Cardiac atrium fibroblast (primary cell): Measurements from ENCODE around the gene EMX1. TPM values are rescaled to one million over a fixed set of nuclear protein-coding genes. Genes with fewer than 3 reads are reported as not detected.

Source experiments
- total RNA-seq: library from RNA; depleted of rRNA; stranded (reverse); fragments of >200 nt; gene quantifications from 2 replicates; pipeline ENCODE4 v1.2.3, GENCODE V29; 2015

The EMX1 gene
- total RNA-seq = not detected in 2 replicates

DNA sequence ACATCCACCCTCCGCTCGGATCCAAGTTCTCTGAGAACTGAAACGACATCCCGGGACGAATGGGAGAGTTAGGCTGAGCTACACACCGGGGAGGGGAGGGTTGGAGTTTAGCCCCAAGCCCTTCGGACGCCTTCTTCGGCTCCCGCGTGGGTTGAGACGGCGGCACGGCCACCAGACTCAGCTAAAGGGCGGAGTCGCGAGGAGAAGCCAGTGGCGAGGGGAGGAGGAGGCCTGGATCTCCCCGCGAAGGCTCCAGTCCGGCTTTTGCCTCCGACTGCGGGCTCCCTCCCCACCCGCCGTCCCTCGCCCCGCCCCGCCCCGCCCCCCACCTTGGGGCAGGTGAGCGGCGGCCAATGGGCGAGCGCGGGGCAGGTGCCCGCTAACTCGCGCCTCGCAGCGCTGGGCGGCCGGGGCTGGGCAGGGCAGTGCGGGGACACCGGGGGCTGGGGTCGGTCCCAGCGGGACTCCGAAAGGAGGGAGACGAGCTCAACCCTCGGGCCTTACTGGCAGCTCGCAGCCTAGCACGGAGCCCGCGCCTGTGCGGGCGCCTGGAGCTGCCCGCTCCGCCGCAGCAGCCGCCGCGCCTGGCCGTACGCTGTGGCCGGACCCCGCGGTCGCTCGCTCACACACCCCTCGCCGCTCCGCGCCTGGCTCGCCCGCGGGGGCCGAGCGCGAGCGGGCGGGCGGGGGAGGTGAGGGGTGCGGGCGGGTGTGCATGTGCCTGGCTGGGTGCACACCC, at the start of gene EMX1:
TSS of gene EMX1 (plus strand) at position 382 of the 739 bp plus-strand sequence. CDS start at position 716, 334 bp downstream.

GRCh38 chr2:72887032-72887739, 30.1 kb upstream of the EMX1 start, which contains the start of gene SPR:
Gene SPR, plus strand, starts transcription at chr2:72887408. Its CDS starts 25 bp downstream, at chr2:72887433.

Other genes with a start within 250 kb of the EMX1 start
- 21.8 and 26.4 TPM in 2 replicates for gene EXOC6B, start 91.5 kb upstream of the EMX1 start, total RNA-seq
- 18.5 and 22.7 TPM in 2 replicates for gene SPR, start 30.1 kb upstream of the EMX1 start, total RNA-seq
- 4.2 and 7.9 TPM in 2 replicates for gene SFXN5, start 154.2 kb downstream of the EMX1 start, total RNA-seq
- 33.2 and 40.7 TPM in 2 replicates for gene RAB11FIP5, start 195.4 kb downstream of the EMX1 start, total RNA-seq